Mesenchymal stem cell (in vitro differentiated cells and primary cell): ENCODE results near the gene KLKB1.
A peak's percentile ranks its signal among the peaks of the same experiment; 100 is the strongest.

Experiments used
- DNase-seq: peaks from one replicate; pipeline ENCODE4 v3.0.0-alpha.2; 2013
- H2AFZ ChIP-seq: one replicate; pipeline ENCODE4 v1.6.1; 2013; ENCODE audit warnings: low read depth, mild to moderate bottlenecking, control low read depth, inconsistent platforms, low read length, moderate library complexity
- H2AK5ac ChIP-seq: 2 replicates; pipeline ENCODE4 v1.6.1; 2013; ENCODE audit warnings: low read length, moderate library complexity, mild to moderate bottlenecking, inconsistent platforms; ENCODE audit not compliant: severe bottlenecking
- H2BK120ac ChIP-seq: one replicate; pipeline ENCODE4 v1.6.1; 2013; ENCODE audit warnings: low read depth, mild to moderate bottlenecking, inconsistent platforms, low read length, moderate library complexity
- H2BK12ac ChIP-seq, 2 experiments: one replicate each; pipeline ENCODE4 v1.6.1; 2013; ENCODE audit warnings: inconsistent platforms in 2 of 2, low read length in 2 of 2, mild to moderate bottlenecking in 2 of 2, moderate library complexity in 2 of 2, control low read depth in 1 of 2
- H2BK15ac ChIP-seq: one replicate; pipeline ENCODE4 v1.6.1; 2013; ENCODE audit warnings: mild to moderate bottlenecking, low read depth, inconsistent platforms; ENCODE audit not compliant: poor library complexity, severe bottlenecking
- H2BK5ac ChIP-seq: 2 replicates; pipeline ENCODE4 v1.6.1; 2013; ENCODE audit warnings: low read depth, mild to moderate bottlenecking, low read length, control low read depth, inconsistent platforms; ENCODE audit not compliant: poor library complexity, severe bottlenecking
- H3K14ac ChIP-seq, 2 experiments: one replicate each; pipeline ENCODE4 v1.6.1; 2013; ENCODE audit warnings: inconsistent platforms in 2 of 2, low read length in 2 of 2, control low read depth in 1 of 2, mild to moderate bottlenecking in 1 of 2, moderate library complexity in 1 of 2
- H3K18ac ChIP-seq, 2 experiments: one replicate each; pipeline ENCODE4 v1.6.1; 2013; ENCODE audit warnings: inconsistent platforms in 2 of 2, low read length in 2 of 2, control low read depth in 1 of 2, low read depth in 1 of 2, mild to moderate bottlenecking in 1 of 2
- H3K23ac ChIP-seq, 2 experiments: one replicate each; pipeline ENCODE4 v1.6.1; 2013; ENCODE audit warnings: inconsistent platforms in 2 of 2, low read length in 2 of 2, mild to moderate bottlenecking in 2 of 2, moderate library complexity in 2 of 2, control low read depth in 1 of 2
- H3K27ac ChIP-seq: 2 replicates; pipeline ENCODE4 v1.5.1; 2013; ENCODE audit warnings: mild to moderate bottlenecking, moderate library complexity, low read length, control low read depth, inconsistent platforms; ENCODE audit not compliant: poor library complexity, severe bottlenecking
- H3K27me3 ChIP-seq, 2 experiments: 2 replicates each; pipeline versions ENCODE4 v1.6.1 to v1.7.0; 2013; ENCODE audit warnings: low read length in 2 of 2, mild to moderate bottlenecking in 2 of 2, moderate library complexity in 2 of 2, control low read depth in 1 of 2, inconsistent platforms in 1 of 2; ENCODE audit not compliant: control insufficient read depth in 1 of 2, insufficient read depth in 1 of 2
- H3K36me3 ChIP-seq, 2 experiments: 2 replicates each; pipeline versions ENCODE4 v1.6.1 to v1.7.0; 2013; ENCODE audit warnings: low read length in 2 of 2, control low read depth in 1 of 2, inconsistent platforms in 1 of 2, low read depth in 1 of 2, mild to moderate bottlenecking in 1 of 2; ENCODE audit not compliant: insufficient read depth in 2 of 2, control insufficient read depth in 1 of 2
- H3K4ac ChIP-seq, 2 experiments: one replicate each; pipeline ENCODE4 v1.6.1; 2013; ENCODE audit warnings: inconsistent platforms in 2 of 2, low read length in 2 of 2, mild to moderate bottlenecking in 2 of 2, moderate library complexity in 2 of 2, control low read depth in 1 of 2, low read depth in 1 of 2
- H3K4me1 ChIP-seq: 2 replicates; pipeline ENCODE4 v1.6.1; 2013; ENCODE audit warnings: low read depth, low read length, control low read depth; ENCODE audit not compliant: control insufficient read depth, insufficient read depth
- H3K4me2 ChIP-seq: 2 replicates; pipeline ENCODE4 v1.6.1; 2013; ENCODE audit warnings: low read length, mild to moderate bottlenecking, inconsistent platforms; ENCODE audit not compliant: poor library complexity, severe bottlenecking
- H3K4me3 ChIP-seq, 2 experiments: 2 replicates each; pipeline versions ENCODE4 v1.5.1 to v1.7.0; 2013; ENCODE audit warnings: low read length in 2 of 2, mild to moderate bottlenecking in 2 of 2, control low read depth in 1 of 2, low read depth in 1 of 2; ENCODE audit not compliant: insufficient read depth in 1 of 2
- H3K79me1 ChIP-seq: replicated peaks from 2 replicates; pipeline ENCODE4 v1.6.1; 2013; ENCODE audit warnings: mild to moderate bottlenecking, control low read depth, low read length, inconsistent platforms; ENCODE audit not compliant: poor library complexity, severe bottlenecking
- H3K9ac ChIP-seq: 2 replicates; pipeline ENCODE4 v1.7.0; 2013; ENCODE audit warnings: mild to moderate bottlenecking, low read length, moderate library complexity
- H3K9me3 ChIP-seq: 2 replicates; pipeline ENCODE4 v1.7.0; 2013; ENCODE audit warnings: mild to moderate bottlenecking, low read length; ENCODE audit not compliant: control insufficient read depth
- H4K8ac ChIP-seq: one replicate; pipeline ENCODE4 v1.6.1; 2013; ENCODE audit warnings: inconsistent platforms, mild to moderate bottlenecking, low read length, moderate library complexity
- H4K91ac ChIP-seq: one replicate; pipeline ENCODE4 v1.6.1; 2013; ENCODE audit warnings: mild to moderate bottlenecking, low read length, inconsistent platforms
- WGBS: methylation state at CpG from one replicate; pipeline ENCODE4 v1.1.7; 2013; ENCODE audit warnings: mixed read lengths; 5-methylcytosine and 5-hydroxymethylcytosine counted together

The KLKB1 gene

DNA sequence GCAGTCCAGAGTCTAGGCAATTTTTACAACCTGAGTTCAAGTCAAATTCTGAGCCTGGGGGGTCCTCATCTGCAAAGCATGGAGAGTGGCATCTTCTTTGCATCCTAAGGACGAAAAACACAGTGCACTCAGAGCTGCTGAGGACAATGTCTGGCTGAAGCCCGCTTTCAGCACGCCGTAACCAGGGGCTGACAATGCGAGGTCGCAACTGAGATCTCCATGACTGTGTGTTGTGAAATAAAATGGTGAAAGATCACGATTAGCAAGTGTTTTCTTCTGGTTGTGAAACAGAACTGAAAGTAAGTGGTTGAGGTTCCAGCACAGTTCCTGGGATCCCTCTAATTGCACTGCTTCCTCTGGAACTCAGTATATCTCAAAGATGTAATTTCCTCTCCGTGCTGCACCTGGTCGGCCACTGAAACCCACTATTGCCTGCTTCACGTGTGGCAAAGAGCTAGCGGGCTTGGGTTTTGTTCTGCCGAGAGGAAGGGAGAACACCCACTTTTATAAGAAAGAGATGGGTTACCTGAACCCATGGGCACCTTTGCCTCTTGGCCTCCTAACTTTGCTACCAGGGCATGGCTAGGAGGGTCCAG is 31.0 kb downstream of the KLKB1 start:
- H2BK5ac ChIP-seq = no peak overlapping the region
- H3K27me3 ChIP-seq = no peaks in the 10 kb centered on the region
- H2AFZ ChIP-seq = no peak overlapping the region
- no peak overlapping the region for H2BK120ac ChIP-seq
- H3K23ac ChIP-seq = no peak overlapping the region
- H3K4me2 ChIP-seq = no peak overlapping the region
- no peak overlapping the region for H4K8ac ChIP-seq
- H2AK5ac ChIP-seq = no peak overlapping the region
- H3K4ac ChIP-seq = no peak overlapping the region
- no peak overlapping the region for H2BK12ac ChIP-seq
- no peak for DNase-seq
- H3K27ac ChIP-seq = no peak overlapping the region
- H3K4me1 ChIP-seq = peaks cover 7% of the 10 kb centered on the region
- H3K14ac ChIP-seq = no peak overlapping the region
- no peaks in the 10 kb centered on the region for H3K9me3 ChIP-seq
- no peaks in the 10 kb centered on the region for H3K36me3 ChIP-seq
- H3K4me3 ChIP-seq = no peak overlapping the region
- no peak overlapping the region for H2BK15ac ChIP-seq
- no peak overlapping the region for H3K18ac ChIP-seq
- 91% methylated on average over 12 of the region's 12 CpGs for WGBS
- H3K79me1 ChIP-seq = no peaks in the 10 kb centered on the region
- H3K9ac ChIP-seq = no peak overlapping the region
- H4K91ac ChIP-seq = no peak overlapping the region

DNA sequence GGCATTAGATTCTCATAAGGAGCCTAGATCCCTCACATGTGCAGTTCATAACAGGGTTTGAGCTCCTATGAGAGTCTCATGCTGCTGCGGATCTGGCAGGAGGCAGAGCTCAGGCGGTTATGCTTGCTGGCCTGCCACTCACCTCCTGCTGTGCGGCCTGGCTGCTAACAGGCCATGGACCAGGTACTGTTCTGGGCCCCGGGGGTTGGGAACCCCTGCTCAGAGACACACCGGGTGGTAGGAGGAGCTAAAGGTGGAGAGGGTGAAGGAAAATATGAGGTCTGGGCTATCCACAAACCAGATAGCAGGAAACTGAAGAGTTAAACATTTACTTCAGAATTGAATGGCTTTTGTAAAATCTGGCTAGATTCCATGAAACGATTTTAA is 32.8 kb downstream of the KLKB1 start:
- Histone ChIP-seq H4K8ac (no peak overlapping the region), H2BK120ac (no peak overlapping the region), H2BK12ac (no peak overlapping the region), H3K27me3 (no peaks in the 10 kb centered on the region), H3K23ac (no peak overlapping the region), H3K9ac (no peak overlapping the region), H2BK15ac (no peak overlapping the region), H2AK5ac (no peak overlapping the region), H3K4me1 (peaks cover 7% of the 10 kb centered on the region), H3K27ac (peak overlapping the region; percentile 4), H3K4me2 (no peak overlapping the region), H2BK5ac (no peak overlapping the region), H3K4ac (no peak overlapping the region), H4K91ac (no peak overlapping the region), H3K18ac (no peak overlapping the region), H3K79me1 (no peaks in the 10 kb centered on the region), H3K14ac (no peak overlapping the region), H3K4me3 (no peak overlapping the region), H2AFZ (no peak overlapping the region), H3K9me3 (no peaks in the 10 kb centered on the region), H3K36me3 (no peaks in the 10 kb centered on the region)
- WGBS = 89% methylated on average over 6 of the region's 6 CpGs
- DNase-seq = no peak

DNA sequence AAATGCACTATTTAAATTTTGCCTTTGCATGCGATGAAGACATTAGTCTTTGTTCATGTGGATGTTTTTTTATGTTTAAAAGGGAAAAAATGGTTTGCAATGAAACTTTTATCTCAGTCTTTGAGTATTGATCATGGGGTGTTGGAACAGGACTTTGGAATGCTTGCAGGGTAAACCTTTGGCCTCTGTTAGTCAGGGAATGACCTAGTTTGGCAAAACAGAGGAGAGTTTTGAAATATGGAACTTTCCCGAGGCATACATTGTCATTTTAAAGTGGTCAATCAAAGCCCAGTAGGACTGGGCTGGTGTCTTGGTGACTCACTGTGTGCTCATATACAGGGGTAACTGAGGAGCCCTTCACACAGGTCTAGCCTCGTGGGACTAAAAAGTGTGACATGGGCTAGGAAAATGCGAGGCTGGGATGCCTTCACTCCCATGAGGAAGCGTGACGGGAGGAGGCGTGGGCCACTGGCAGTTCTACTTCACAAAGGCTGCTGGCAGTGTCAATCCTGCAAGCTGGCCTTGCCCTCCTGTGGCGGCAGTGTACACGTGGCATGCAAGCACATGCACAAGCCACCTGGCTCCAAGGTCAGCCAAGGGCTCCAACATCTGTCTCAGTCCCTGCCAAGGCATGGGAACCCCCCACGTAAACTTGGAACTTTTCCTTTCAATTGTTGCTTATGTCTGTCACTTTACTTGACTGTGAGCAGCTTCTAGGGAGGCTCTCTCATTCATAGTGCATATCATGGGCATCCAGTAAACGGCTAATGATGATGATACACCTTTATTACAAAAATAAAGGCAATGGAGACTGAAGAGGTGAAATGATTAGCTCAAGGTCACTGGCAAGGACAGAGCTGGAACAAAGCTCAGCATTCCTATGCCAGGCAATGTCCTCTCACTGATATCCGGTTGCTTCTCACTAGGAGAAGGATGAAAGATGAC is 33.5 kb downstream of the KLKB1 start:
- H2BK120ac ChIP-seq = no peak overlapping the region
- no peak overlapping the region for H3K4me3 ChIP-seq
- peak; percentile 17 for DNase-seq
- H3K27ac ChIP-seq = peak overlapping the region; percentile 13
- no peak overlapping the region for H3K4me2 ChIP-seq
- peaks cover 8% of the 10 kb centered on the region for H3K4me1 ChIP-seq
- H2BK12ac ChIP-seq = no peak overlapping the region
- H3K79me1 ChIP-seq = no peaks in the 10 kb centered on the region
- H2AK5ac ChIP-seq = peak overlapping the region; percentile 72
- no peaks in the 10 kb centered on the region for H3K9me3 ChIP-seq
- no peak overlapping the region for H4K8ac ChIP-seq
- H2AFZ ChIP-seq = no peak overlapping the region
- H3K18ac ChIP-seq = no peak overlapping the region
- no peak overlapping the region for H3K23ac ChIP-seq
- no peak overlapping the region for H2BK15ac ChIP-seq
- no peak overlapping the region for H4K91ac ChIP-seq
- H2BK5ac ChIP-seq = no peak overlapping the region
- H3K27me3 ChIP-seq = no peaks in the 10 kb centered on the region
- H3K36me3 ChIP-seq = no peaks in the 10 kb centered on the region
- peak overlapping the region in 1 of 2 experiments; percentile 73 for H3K14ac ChIP-seq
- WGBS = 89% methylated on average over 12 of the region's 12 CpGs
- H3K9ac ChIP-seq = no peak overlapping the region
- H3K4ac ChIP-seq = no peak overlapping the region

DNA sequence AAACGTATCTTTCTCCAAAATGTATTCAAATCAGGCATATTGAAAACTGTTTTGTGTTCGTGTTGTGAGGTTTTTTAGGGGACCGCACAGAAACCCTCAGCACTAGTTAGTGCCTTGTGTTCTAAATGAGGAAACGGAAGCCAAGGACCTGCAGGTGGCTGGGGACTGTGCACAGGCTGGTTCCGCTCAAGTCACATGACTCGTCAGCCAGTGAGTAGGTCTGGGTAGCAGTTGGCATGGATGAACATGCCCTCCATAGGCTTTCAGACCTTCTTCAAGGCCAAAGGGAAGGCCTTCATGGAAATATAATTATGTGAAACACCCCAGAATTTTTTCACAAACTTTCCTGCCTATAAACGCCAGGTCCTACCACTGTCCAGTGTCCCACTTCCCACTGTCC is 37.4 kb downstream of the KLKB1 start:
- Histone ChIP-seq H3K79me1 (no peaks in the 10 kb centered on the region), H3K18ac (no peak overlapping the region), H3K9ac (no peak overlapping the region), H3K27ac (no peak overlapping the region), H3K36me3 (no peaks in the 10 kb centered on the region), H2BK15ac (no peak overlapping the region), H3K4me1 (peaks cover 8% of the 10 kb centered on the region), H4K91ac (no peak overlapping the region), H3K4me2 (no peak overlapping the region), H2AK5ac (no peak overlapping the region), H2BK5ac (no peak overlapping the region), H2BK120ac (no peak overlapping the region), H3K14ac (no peak overlapping the region), H3K4ac (no peak overlapping the region), H3K9me3 (no peaks in the 10 kb centered on the region), H2AFZ (no peak overlapping the region), H3K4me3 (no peak overlapping the region), H2BK12ac (no peak overlapping the region), H3K23ac (no peak overlapping the region), H3K27me3 (no peaks in the 10 kb centered on the region), H4K8ac (no peak overlapping the region)
- 94% methylated on average over 6 of the region's 7 CpGs for WGBS
- DNase-seq = no peak
